Transverse colon (tissue), 4 donors: Measurements from ENCODE around the gene VAMP5. TPM values are rescaled to one million over a fixed set of nuclear protein-coding genes. Genes with fewer than 3 reads are reported as not detected.

Experiments
- DNase-seq: peaks from one replicate; pipeline ENCODE4 v3.0.0-alpha.2; 2019
- H3K27ac ChIP-seq, 4 donors: fragments of 200-600 bp; sonication (generic); 2 replicates each; pipeline ENCODE4 v1.5.1; 2016 to 2018; ENCODE audit warnings: inconsistent platforms in 4 of 4
- H3K27me3 ChIP-seq: fragments of 200-600 bp; sonication (generic); 2 replicates; pipeline ENCODE4 v1.5.1; 2017; ENCODE audit warnings: inconsistent platforms
- H3K36me3 ChIP-seq, 4 donors: fragments of 200-600 bp; sonication (generic); 2 replicates each; pipeline ENCODE4 v1.5.1; 2017 to 2019; ENCODE audit warnings: inconsistent platforms in 4 of 4
- H3K4me1 ChIP-seq, 4 donors: fragments of 200-600 bp; sonication (generic); 2 replicates each; pipeline ENCODE4 v1.5.1; 2017 to 2020; ENCODE audit warnings: inconsistent platforms in 4 of 4
- H3K4me3 ChIP-seq, 4 donors: fragments of 200-600 bp; sonication (generic); 1 replicate in 1 of 4; 2 replicates in 3 of 4; pipeline versions ENCODE4 v1.5.1 to v1.6.1; 2017 to 2019; ENCODE audit warnings: inconsistent platforms in 4 of 4
- H3K9me3 ChIP-seq, 2 donors: fragments of 200-600 bp; sonication (generic); 2 replicates each; pipeline ENCODE4 v1.5.1; 2017 to 2019; ENCODE audit warnings: inconsistent platforms in 2 of 2
- EP300 ChIP-seq: sonication (generic); formaldehyde crosslinking; IDR thresholded peaks from one replicate; pipeline ENCODE4 v1.6.1; 2017; ENCODE audit warnings: antibody characterized with exemption, low read depth
- POLR2A ChIP-seq: fragments of 450-650 bp; IDR thresholded peaks from one replicate; pipeline ENCODE4 v1.6.1; 2016; ENCODE audit warnings: antibody characterized with exemption, mild to moderate bottlenecking, moderate library complexity
- POLR2AphosphoS5 ChIP-seq, 3 donors: sonication (generic); formaldehyde crosslinking; IDR thresholded peaks; one replicate each; pipeline ENCODE4 v1.6.1; 2016; ENCODE audit warnings: antibody characterized with exemption in 3 of 3
- WGBS, 2 donors: methylation state at CpG; one replicate each; pipeline ENCODE4 v1.1.5; 2018; ENCODE audit warnings: low coverage in 1 of 2; 5-methylcytosine and 5-hydroxymethylcytosine counted together
- in situ Hi-C, 4 donors: fragments of 200-750 bp; cut with MboI; loops; one replicate each; pipeline versions ENCODE4 v1.15.0 to v1.15.1; 2017; ENCODE audit warnings: low sequenced_read_pairs in 3 of 4, low pct_ligation_motif_present in 1 of 4, low pct_unique_long_range_greater_than_20kb in 1 of 4
- intact Hi-C: fragments of 100-400 bp; cut with DNase I; formaldehyde crosslinking; loops from one replicate; pipeline ENCODE4 v1.15.1; 2023; ENCODE audit warnings: low total_unique reads
- total RNA-seq, 4 donors: library from RNA; depleted of rRNA; stranded (reverse); fragments of >200 nt; gene quantifications; one replicate each; pipeline ENCODE4 v1.1.0, GENCODE V29; 2016
- TF ChIP-seq, protein P1 (sequence below), 5 experiments: fragments of 200-600 bp in 3 of 5; fragments of 450-650 bp in 2 of 5; sonication (generic) in 3 of 5; IDR thresholded peaks; 1 replicate in 2 of 5; 2 replicates in 3 of 5; pipeline ENCODE4 v1.5.1; 2016 to 2017; ENCODE audit warnings: antibody characterized with exemption in 5 of 5, inconsistent platforms in 3 of 5, mild to moderate bottlenecking in 2 of 5, moderate library complexity in 1 of 5

The VAMP5 gene
- total RNA-seq, 4 donors from 2014 or later, result 9.4 to 26.9 (median 17.1) TPM; not detected in 1

DNA sequence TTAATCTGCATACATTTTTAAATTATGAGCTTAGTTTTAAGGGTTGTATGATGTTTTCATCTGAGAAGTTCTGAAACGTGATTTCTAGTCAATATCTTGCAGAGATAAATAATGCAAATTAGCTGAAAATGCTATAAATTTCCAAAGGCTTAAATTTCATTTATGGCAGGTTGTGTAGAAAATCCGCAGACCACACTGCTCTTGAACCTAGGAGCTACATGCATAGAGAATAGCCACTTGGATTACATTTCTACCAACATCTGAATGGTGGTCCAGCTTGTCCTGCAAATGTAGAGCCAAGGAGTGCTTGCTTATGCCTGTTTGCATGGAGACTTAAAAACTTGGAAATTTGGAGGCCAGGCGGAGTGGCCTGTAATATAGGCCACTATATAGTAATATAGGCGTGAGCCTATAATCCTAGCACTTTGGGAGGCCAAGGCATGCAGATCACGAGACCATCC, 38.4 kb upstream of the VAMP5 start:
- 64 to 83% methylated on average over 5 of the region's 5 CpGs for WGBS, 2 donors
- in situ Hi-C loops, result loop anchor here in 1 of 4 donors (5.0 kb wide), 1 partner anchor 124 kb away; no protein-coding TSS in a partner anchor
- Histone ChIP-seq H3K9me3 (no peaks in the 10 kb centered on the region), H3K36me3 (peaks cover 0 to 48% (median 26%) of the 10 kb centered on the region in 4 donors), H3K4me3 (no peak overlapping the region), H3K4me1 (peaks cover 5 to 36% (median 19%) of the 10 kb centered on the region in 4 donors), H3K27ac (peak overlapping the region in 2 of 4 donors; percentile 17 to 51), H3K27me3 (no peaks in the 10 kb centered on the region)
- intact Hi-C loops, result no loop called here
- peak in 1 of 3 donors; percentile 12 for TF ChIP-seq POLR2AphosphoS5 (IDR thresholded peaks at IDR 0.05)
- TF ChIP-seq, protein P1, sequence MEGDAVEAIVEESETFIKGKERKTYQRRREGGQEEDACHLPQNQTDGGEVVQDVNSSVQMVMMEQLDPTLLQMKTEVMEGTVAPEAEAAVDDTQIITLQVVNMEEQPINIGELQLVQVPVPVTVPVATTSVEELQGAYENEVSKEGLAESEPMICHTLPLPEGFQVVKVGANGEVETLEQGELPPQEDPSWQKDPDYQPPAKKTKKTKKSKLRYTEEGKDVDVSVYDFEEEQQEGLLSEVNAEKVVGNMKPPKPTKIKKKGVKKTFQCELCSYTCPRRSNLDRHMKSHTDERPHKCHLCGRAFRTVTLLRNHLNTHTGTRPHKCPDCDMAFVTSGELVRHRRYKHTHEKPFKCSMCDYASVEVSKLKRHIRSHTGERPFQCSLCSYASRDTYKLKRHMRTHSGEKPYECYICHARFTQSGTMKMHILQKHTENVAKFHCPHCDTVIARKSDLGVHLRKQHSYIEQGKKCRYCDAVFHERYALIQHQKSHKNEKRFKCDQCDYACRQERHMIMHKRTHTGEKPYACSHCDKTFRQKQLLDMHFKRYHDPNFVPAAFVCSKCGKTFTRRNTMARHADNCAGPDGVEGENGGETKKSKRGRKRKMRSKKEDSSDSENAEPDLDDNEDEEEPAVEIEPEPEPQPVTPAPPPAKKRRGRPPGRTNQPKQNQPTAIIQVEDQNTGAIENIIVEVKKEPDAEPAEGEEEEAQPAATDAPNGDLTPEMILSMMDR (IDR thresholded peaks at IDR 0.05), result no peak
- no peak for DNase-seq

DNA sequence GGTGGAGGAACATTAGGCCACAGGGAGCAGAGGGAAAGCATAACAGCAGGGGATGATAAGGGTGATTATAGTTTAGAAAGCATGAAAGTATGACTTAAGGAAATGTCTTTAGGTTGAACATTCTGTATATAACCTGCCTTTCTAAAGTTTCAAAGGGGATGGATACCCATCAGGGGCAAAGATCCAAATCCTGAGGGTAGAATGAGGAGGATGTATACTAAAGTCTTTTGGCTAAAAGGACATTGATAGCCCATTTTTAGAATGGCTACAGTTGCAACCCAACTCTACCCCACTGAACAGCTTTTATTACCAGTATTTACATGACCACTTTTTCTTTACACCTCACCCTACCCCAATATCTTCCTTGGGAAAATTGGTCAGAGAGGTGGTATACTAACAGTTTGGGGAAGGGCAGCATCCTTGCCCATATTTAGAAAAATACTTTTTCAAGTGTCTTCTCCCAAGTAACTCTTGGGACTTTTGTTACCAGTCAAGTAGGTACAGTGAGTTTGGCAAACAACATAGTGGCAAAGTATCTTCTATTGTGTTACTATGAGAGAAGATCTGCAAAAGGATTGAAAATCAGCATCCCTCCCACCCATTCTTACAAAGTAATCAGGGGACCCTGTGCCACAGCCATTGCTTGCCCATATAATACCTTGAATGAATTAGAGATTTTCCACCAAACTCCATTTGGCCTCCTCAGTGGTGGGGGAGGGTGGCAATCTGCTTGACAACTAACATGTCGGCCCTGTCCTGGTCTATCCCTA, 37.0 kb upstream of the VAMP5 start:
- 80 to 83% methylated on average over 1 of the region's 1 CpG for WGBS, 2 donors
- H3K27ac ChIP-seq, result peak overlapping the region in 1 of 4 donors; percentile 17

GRCh38 chr2:85547859-85548607, 36.2 kb upstream of the VAMP5 start:
- Histone ChIP-seq H3K36me3 (peaks cover 0 to 35% (median 17%) of the 10 kb centered on the region in 4 donors), H3K4me3 (no peak overlapping the region), H3K4me1 (peaks cover 0 to 14% (median under 1%) of the 10 kb centered on the region in 4 donors), H3K27ac (peak overlapping the region in 1 of 4 donors; percentile 13), H3K9me3 (no peaks in the 10 kb centered on the region), H3K27me3 (no peaks in the 10 kb centered on the region)
- no peak for TF ChIP-seq EP300
- TF ChIP-seq, protein P1 (IDR thresholded peaks at IDR 0.05), result no peak
- peak in 1 of 3 donors; percentile 10 for TF ChIP-seq POLR2AphosphoS5 (IDR thresholded peaks at IDR 0.05)
- TF ChIP-seq POLR2A, result peak; percentile 18
- WGBS, 2 donors, result 55 to 68% methylated on average over 6 of the region's 6 CpGs
- no peak for DNase-seq
- intact Hi-C loops (no loop called here), in situ Hi-C loops (loop anchor here in 1 of 4 donors (5.0 kb wide), 1 partner anchor 126 kb away; no protein-coding TSS in a partner anchor)

More for the DNA sequence above, 37.0 kb upstream of the VAMP5 start:
- Histone ChIP-seq H3K4me1 (peaks cover 2 to 22% (median 6%) of the 10 kb centered on the region in 4 donors), H3K27me3 (no peaks in the 10 kb centered on the region), H3K36me3 (peaks cover 0 to 41% (median 20%) of the 10 kb centered on the region in 4 donors), H3K4me3 (no peak overlapping the region), H3K9me3 (no peaks in the 10 kb centered on the region)
- in situ Hi-C loops, result loop anchor here in 1 of 4 donors (5.0 kb wide), 1 partner anchor 125 kb away; no protein-coding TSS in a partner anchor
- no peak for DNase-seq
- TF ChIP-seq EP300 (no peak), POLR2AphosphoS5 (IDR thresholded peaks at IDR 0.05) (peak in 1 of 3 donors; percentile 31)
- intact Hi-C loops, result no loop called here

GRCh38 chr2:85548608-85548900, 35.7 kb upstream of the VAMP5 start:
- no peaks in the 10 kb centered on the region for H3K9me3 ChIP-seq
- H3K4me1 ChIP-seq, result peaks cover 0 to 9% (median 0%) of the 10 kb centered on the region in 4 donors
- intact Hi-C loops (no loop called here), in situ Hi-C loops (loop anchor here in 1 of 4 donors (5.0 kb wide), 1 partner anchor 126 kb away; no protein-coding TSS in a partner anchor)
- TF ChIP-seq EP300 (no peak), POLR2A (no peak), POLR2AphosphoS5 (IDR thresholded peaks at IDR 0.05) (no peak)
- TF ChIP-seq, protein P1 (IDR thresholded peaks at IDR 0.05), result no peak
- WGBS, 2 donors, result 60 to 71% methylated on average over 2 of the region's 2 CpGs
- H3K4me3 ChIP-seq, result no peak overlapping the region
- peak overlapping the region in 2 of 4 donors; percentile 0 to 13 for H3K27ac ChIP-seq
- no peaks in the 10 kb centered on the region for H3K27me3 ChIP-seq
- peaks cover 0 to 31% (median 14%) of the 10 kb centered on the region in 4 donors for H3K36me3 ChIP-seq
- no peak for DNase-seq
